Stomach (tissue), 9 donors: ENCODE measurements around the gene FGF14. TPM values are rescaled to one million over a fixed set of nuclear protein-coding genes. Genes with fewer than 3 reads are reported as not detected.
A peak's percentile ranks its signal among the peaks of the same experiment; 100 is the strongest.

Experiments used
- DNase-seq, 2 donors: peaks; one replicate each; pipeline versions ENCODE4 v3.0.0 to v3.0.0-alpha.2; 2013 to 2019
- H3K27ac ChIP-seq, 5 donors: fragments of 200-600 bp in 4 of 5; sonication (generic) in 4 of 5; one replicate each; pipeline ENCODE4 v1.5.1; 2013 to 2019; ENCODE audit warnings: mild to moderate bottlenecking in 1 of 5, moderate library complexity in 1 of 5
- H3K27me3 ChIP-seq, 3 donors: fragments of 200-600 bp; sonication (generic); one replicate each; pipeline ENCODE4 v1.5.1; 2017 to 2019; ENCODE audit warnings: mixed run types in 1 of 3
- H3K36me3 ChIP-seq, 4 donors: fragments of 200-600 bp; sonication (generic); 1 replicate in 3 of 4; 2 replicates in 1 of 4; pipeline ENCODE4 v1.5.1; 2016 to 2019
- H3K4me1 ChIP-seq, 4 donors: fragments of 200-600 bp; sonication (generic); one replicate each; pipeline ENCODE4 v1.5.1; 2016 to 2019
- H3K4me3 ChIP-seq, 4 donors: fragments of 200-600 bp; sonication (generic) in 3 of 4; one replicate each; pipeline ENCODE4 v1.5.1; 2016 to 2019; ENCODE audit warnings: mild to moderate bottlenecking in 1 of 4
- H3K9me3 ChIP-seq, 4 donors: fragments of 200-600 bp; sonication (generic); one replicate each; pipeline ENCODE4 v1.5.1; 2016 to 2019
- EP300 ChIP-seq: sonication (generic); formaldehyde crosslinking; IDR thresholded peaks from one replicate; pipeline ENCODE4 v1.6.1; 2017; ENCODE audit warnings: antibody characterized with exemption
- POLR2A ChIP-seq, 4 donors: fragments of 450-650 bp; IDR thresholded peaks; one replicate each; pipeline ENCODE4 v1.6.1; 2016; ENCODE audit warnings: antibody characterized with exemption in 4 of 4, control low read depth in 2 of 4, mild to moderate bottlenecking in 1 of 4, moderate library complexity in 1 of 4
- POLR2AphosphoS5 ChIP-seq, 3 donors: sonication (generic); formaldehyde crosslinking; IDR thresholded peaks; one replicate each; pipeline ENCODE4 v1.6.1; 2016; ENCODE audit warnings: antibody characterized with exemption in 3 of 3
- WGBS, 5 donors: extraction: QIAGEN DNeasy Blood & Tissue Kit in 3 of 5; methylation state at CpG; one replicate each; pipeline versions ENCODE4 v1.1.5 to v1.1.7; 2013 to 2018; 5-methylcytosine and 5-hydroxymethylcytosine counted together
- intact Hi-C: fragments of 100-400 bp; cut with DNase I; formaldehyde crosslinking; loops from one replicate; pipeline ENCODE4 v1.15.1; 2023; ENCODE audit warnings: low total_unique reads
- polyA plus RNA-seq, 3 donors: library from polyadenylated mRNA; stranded (reverse); fragments of 200-250 nt; gene quantifications; one replicate each; pipeline ENCODE4 v1.2.3, GENCODE V29; 2013
- total RNA-seq, 5 donors: library from RNA; depleted of rRNA; stranded (reverse); fragments of >200 nt; gene quantifications; one replicate each; pipeline versions ENCODE4 v1.1.0 to v1.2.3, GENCODE V29; 2014 to 2016
- TF ChIP-seq, protein P1 (sequence below), 7 experiments: fragments of 450-650 bp in 4 of 7; fragments of 200-600 bp in 3 of 7; sonication (generic) in 3 of 7; IDR thresholded peaks; one replicate each; pipeline ENCODE4 v1.5.1; 2016 to 2019; ENCODE audit warnings: antibody characterized with exemption in 7 of 7, control low read depth in 2 of 7, mild to moderate bottlenecking in 1 of 7
- donor health status: healthy with polysubstance abuse.
- donor health status: Bipolar disorder and iron deficiency.
- donor health status: healthy.

Gene FGF14
- total and polyA plus RNA-seq, 8 donors: 0.08 to 6.6 (median 0.54) TPM

DNA sequence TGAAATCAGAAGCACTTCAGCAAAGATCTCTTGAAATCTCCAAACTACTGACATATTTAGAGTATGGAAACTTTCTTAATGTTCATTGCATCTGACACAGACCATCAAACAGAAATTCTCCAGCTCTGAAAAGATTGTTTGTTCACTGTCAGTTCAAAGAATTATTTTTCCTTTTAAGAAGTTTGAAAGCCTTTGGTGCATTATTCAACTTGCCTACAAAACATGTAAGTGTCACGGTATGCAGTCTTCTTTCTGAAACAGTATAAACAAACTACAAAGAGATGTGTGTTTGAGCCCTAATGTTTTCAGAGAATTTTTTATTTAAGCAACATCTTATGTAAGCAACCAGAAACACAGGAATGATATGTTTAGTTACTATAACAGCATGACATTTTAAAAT is 125.4 kb downstream of the FGF14 start:
- WGBS, 5 donors: 29 to 40% (median 33%) methylated on average over 1 of the region's 1 CpG
- H3K27ac ChIP-seq: no peak overlapping the region
- intact Hi-C loops: no loop called here

DNA sequence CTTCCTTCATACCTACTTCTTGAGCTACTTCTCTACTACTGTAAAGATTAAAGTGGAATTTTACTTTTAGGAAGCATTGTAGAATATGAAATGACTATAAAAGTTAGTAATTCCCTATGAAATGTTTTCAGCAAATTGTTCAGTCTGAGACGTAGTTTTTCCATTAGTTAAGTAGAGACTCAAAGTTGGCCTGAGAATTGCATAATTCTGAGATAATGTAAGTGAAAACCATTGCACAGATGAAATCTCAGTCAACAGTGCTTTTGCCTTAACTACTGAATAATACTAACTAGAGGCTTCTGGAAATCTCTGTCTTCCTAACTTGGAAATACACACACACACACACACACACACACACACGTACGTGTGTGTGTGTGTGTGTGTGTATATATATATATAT is 125.9 kb downstream of the FGF14 start:
- intact Hi-C loops: no loop called here
- no peak overlapping the region for H3K27ac ChIP-seq
- 35 to 58% (median 48%) methylated on average over 2 to 3 of the region's 3 CpGs for WGBS, 5 donors
- peak in 1 of 2 donors; percentile 51 for DNase-seq
- no peak overlapping the region for H3K4me3 ChIP-seq
- no peaks in the 10 kb centered on the region for H3K27me3 ChIP-seq
- H3K4me1 ChIP-seq: peaks cover 0 to 13% (median 2%) of the 10 kb centered on the region in 4 donors
- H3K9me3 ChIP-seq: no peaks in the 10 kb centered on the region
- TF ChIP-seq, protein P1, sequence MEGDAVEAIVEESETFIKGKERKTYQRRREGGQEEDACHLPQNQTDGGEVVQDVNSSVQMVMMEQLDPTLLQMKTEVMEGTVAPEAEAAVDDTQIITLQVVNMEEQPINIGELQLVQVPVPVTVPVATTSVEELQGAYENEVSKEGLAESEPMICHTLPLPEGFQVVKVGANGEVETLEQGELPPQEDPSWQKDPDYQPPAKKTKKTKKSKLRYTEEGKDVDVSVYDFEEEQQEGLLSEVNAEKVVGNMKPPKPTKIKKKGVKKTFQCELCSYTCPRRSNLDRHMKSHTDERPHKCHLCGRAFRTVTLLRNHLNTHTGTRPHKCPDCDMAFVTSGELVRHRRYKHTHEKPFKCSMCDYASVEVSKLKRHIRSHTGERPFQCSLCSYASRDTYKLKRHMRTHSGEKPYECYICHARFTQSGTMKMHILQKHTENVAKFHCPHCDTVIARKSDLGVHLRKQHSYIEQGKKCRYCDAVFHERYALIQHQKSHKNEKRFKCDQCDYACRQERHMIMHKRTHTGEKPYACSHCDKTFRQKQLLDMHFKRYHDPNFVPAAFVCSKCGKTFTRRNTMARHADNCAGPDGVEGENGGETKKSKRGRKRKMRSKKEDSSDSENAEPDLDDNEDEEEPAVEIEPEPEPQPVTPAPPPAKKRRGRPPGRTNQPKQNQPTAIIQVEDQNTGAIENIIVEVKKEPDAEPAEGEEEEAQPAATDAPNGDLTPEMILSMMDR (IDR thresholded peaks at IDR 0.05): no peak
- TF ChIP-seq POLR2A (IDR thresholded peaks at IDR 0.05): no peak
- TF ChIP-seq POLR2AphosphoS5 (IDR thresholded peaks at IDR 0.05): no peak
- no peak for TF ChIP-seq EP300
- no peaks in the 10 kb centered on the region for H3K36me3 ChIP-seq

More for the DNA sequence above, 125.4 kb downstream of the FGF14 start:
- no peaks in the 10 kb centered on the region for H3K9me3 ChIP-seq
- H3K4me3 ChIP-seq: no peak overlapping the region
- no peaks in the 10 kb centered on the region for H3K36me3 ChIP-seq
- no peak for TF ChIP-seq POLR2AphosphoS5 (IDR thresholded peaks at IDR 0.05)
- TF ChIP-seq, protein P1 (IDR thresholded peaks at IDR 0.05): no peak
- no peak for TF ChIP-seq EP300
- no peak for TF ChIP-seq POLR2A (IDR thresholded peaks at IDR 0.05)
- no peaks in the 10 kb centered on the region for H3K27me3 ChIP-seq
- peak in 1 of 2 donors; percentile 9 for DNase-seq
- peaks cover 0 to 13% (median 2%) of the 10 kb centered on the region in 4 donors for H3K4me1 ChIP-seq

GRCh38 chr13:102273111-102273510 is 128.7 kb downstream of the FGF14 start:
- intact Hi-C loops: no loop called here
- H3K4me1 ChIP-seq: peaks cover 0 to 13% (median 2%) of the 10 kb centered on the region in 4 donors
- DNase-seq: no peak
- H3K4me3 ChIP-seq: no peak overlapping the region
- TF ChIP-seq EP300 (no peak), POLR2A (IDR thresholded peaks at IDR 0.05) (no peak), POLR2AphosphoS5 (IDR thresholded peaks at IDR 0.05) (no peak)
- no peaks in the 10 kb centered on the region for H3K27me3 ChIP-seq
- H3K9me3 ChIP-seq: no peaks in the 10 kb centered on the region
- H3K36me3 ChIP-seq: no peaks in the 10 kb centered on the region
- 59 to 72% (median 65%) methylated on average over 7 of the region's 7 CpGs for WGBS, 5 donors
- H3K27ac ChIP-seq: no peak overlapping the region

GRCh38 chr13:102267191-102267590 is 134.7 kb downstream of the FGF14 start:
- H3K36me3 ChIP-seq: no peaks in the 10 kb centered on the region
- WGBS, 5 donors: 61 to 82% (median 76%) methylated on average over 1 of the region's 1 CpG
- TF ChIP-seq EP300: no peak
- TF ChIP-seq POLR2AphosphoS5 (IDR thresholded peaks at IDR 0.05): no peak
- TF ChIP-seq, protein P1 (IDR thresholded peaks at IDR 0.05): no peak
- TF ChIP-seq POLR2A (IDR thresholded peaks at IDR 0.05): no peak
- no peak overlapping the region for H3K4me3 ChIP-seq
- intact Hi-C loops: no loop called here
- H3K27me3 ChIP-seq: no peaks in the 10 kb centered on the region
- no peak overlapping the region for H3K27ac ChIP-seq
- no peak for DNase-seq
- H3K9me3 ChIP-seq: no peaks in the 10 kb centered on the region
- H3K4me1 ChIP-seq: no peaks in the 10 kb centered on the region

DNA sequence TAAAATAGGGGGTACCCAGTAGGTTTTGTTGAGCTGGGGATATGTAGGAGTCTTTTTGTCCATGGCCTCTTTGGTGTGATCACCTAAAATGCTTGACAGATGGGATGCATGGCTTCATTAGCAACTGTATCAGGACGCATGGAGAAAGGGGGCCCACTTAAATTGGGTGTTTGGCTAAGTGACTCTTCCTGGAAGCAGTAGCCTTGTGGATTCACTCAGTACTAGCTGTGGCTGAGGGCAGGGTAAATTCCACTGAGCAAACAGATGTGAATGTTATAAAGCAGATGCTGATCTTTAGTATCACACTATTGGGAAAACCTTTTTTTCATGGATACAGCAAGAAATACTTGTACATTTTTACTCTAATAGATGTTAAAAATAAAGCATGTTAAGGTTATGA is 140.0 kb downstream of the FGF14 start:
- no peaks in the 10 kb centered on the region for H3K36me3 ChIP-seq
- WGBS, 5 donors: 30 to 60% (median 50%) methylated on average over 1 of the region's 1 CpG
- no peaks in the 10 kb centered on the region for H3K27me3 ChIP-seq
- H3K27ac ChIP-seq: no peak overlapping the region
- H3K9me3 ChIP-seq: no peaks in the 10 kb centered on the region
- H3K4me1 ChIP-seq: no peaks in the 10 kb centered on the region
- no peak for TF ChIP-seq EP300
- TF ChIP-seq POLR2AphosphoS5 (IDR thresholded peaks at IDR 0.05): no peak
- no peak for TF ChIP-seq POLR2A (IDR thresholded peaks at IDR 0.05)
- no peak for DNase-seq
- no peak overlapping the region for H3K4me3 ChIP-seq
- intact Hi-C loops: no loop called here
